ENCODE results near the gene NAGS. TPM values are rescaled to one million over a fixed set of nuclear protein-coding genes. Genes with fewer than 3 reads are reported as not detected.
"Not testable (repeated sequence)": the region's sequence is repeated elsewhere in the genome, so short reads cannot be mapped to it uniquely, and the experiment has no call there.

Gene NAGS
- total RNA-seq, 4 donors from 2014 or later = 8.3 to 74.1 (median 57.3) TPM

DNA sequence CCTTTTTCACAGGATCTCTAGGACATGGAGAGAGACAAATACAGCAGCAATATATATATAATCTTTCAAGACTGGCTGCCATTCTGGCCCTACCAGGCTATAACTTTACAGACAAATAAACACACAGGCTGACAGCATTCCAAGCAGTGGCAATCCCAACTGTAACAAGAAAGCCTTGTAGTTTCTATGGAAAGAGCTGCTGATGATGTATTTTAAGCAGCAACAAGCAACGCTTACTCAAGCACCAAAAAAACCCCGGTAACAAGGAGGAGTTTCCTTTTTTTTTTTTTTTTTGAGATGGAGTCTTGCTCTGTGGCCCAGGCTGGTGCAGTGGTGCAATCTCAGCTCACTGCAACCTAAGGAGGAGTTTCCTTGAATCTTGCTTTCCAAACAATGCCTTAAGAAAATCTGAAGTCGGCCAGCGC is 38.9 kb downstream of the NAGS start:
- Histone ChIP-seq H3K4me1 (peaks cover 0 to 20% (median 0%) of the 10 kb centered on the region in 4 donors), H3K36me3 (peaks cover 0 to 20% (median 0%) of the 10 kb centered on the region in 3 donors), H3K9me3 (no peaks in the 10 kb centered on the region), H3K4me3 (no peak overlapping the region), H3K27ac (peak overlapping the region in 1 of 4 donors; percentile 62), H3K27me3 (no peaks in the 10 kb centered on the region)
- TF ChIP-seq, protein P1, sequence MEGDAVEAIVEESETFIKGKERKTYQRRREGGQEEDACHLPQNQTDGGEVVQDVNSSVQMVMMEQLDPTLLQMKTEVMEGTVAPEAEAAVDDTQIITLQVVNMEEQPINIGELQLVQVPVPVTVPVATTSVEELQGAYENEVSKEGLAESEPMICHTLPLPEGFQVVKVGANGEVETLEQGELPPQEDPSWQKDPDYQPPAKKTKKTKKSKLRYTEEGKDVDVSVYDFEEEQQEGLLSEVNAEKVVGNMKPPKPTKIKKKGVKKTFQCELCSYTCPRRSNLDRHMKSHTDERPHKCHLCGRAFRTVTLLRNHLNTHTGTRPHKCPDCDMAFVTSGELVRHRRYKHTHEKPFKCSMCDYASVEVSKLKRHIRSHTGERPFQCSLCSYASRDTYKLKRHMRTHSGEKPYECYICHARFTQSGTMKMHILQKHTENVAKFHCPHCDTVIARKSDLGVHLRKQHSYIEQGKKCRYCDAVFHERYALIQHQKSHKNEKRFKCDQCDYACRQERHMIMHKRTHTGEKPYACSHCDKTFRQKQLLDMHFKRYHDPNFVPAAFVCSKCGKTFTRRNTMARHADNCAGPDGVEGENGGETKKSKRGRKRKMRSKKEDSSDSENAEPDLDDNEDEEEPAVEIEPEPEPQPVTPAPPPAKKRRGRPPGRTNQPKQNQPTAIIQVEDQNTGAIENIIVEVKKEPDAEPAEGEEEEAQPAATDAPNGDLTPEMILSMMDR (IDR thresholded peaks at IDR 0.05) = no peak
- no peak for TF ChIP-seq POLR2A (IDR thresholded peaks at IDR 0.05)
- DNase-seq = no peak

DNA sequence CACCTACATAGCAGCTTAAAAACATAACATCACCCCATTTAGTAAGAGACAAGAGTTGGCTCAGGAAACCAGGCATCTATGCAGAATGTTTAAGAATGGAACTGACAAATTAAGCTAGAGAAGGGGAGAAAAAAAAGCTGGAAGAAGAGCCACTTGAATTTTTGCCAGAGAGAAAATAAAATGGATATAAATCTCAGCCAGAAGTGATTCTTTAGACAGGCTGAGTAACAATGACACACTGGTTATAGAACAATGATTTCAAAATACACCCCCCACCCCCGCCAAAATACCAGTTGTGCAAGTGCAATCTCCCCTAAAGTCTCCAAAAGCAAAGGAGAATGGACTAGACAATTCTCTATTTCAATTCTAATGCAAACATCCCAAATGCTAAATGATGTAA is 39.6 kb downstream of the NAGS start:
- Histone ChIP-seq H3K36me3 (peaks cover 0 to 20% (median 0%) of the 10 kb centered on the region in 3 donors), H3K27me3 (no peaks in the 10 kb centered on the region), H3K9me3 (no peaks in the 10 kb centered on the region), H3K4me1 (peaks cover 0 to 16% (median 0%) of the 10 kb centered on the region in 4 donors), H3K4me3 (no peak overlapping the region), H3K27ac (peak overlapping the region in 1 of 4 donors; percentile 62)
- DNase-seq = no peak
- no peak for TF ChIP-seq POLR2A (IDR thresholded peaks at IDR 0.05)
- TF ChIP-seq, protein P1 (IDR thresholded peaks at IDR 0.05) = no peak

DNA sequence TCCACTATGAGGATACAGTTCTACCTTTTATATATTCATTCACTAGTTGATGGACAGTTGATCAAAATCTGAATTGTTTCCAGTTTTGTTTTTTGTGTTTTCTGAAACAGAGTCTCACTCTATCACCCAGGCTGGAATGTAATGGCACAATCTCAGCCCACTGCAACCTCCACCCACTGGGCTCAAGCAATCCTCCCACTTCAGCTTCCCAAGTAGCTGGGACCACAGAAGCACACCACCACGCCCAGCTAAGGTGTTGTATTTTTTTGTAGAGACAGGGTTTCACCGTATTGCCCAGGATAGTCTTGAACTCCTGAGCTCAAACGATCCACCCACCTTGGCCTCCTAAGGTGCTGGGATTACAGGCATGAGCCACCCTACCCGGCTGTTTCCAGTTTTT is 41.1 kb downstream of the NAGS start:
- no peak overlapping the region for H3K4me3 ChIP-seq
- TF ChIP-seq POLR2A (IDR thresholded peaks at IDR 0.05) = no peak
- TF ChIP-seq, protein P1 (IDR thresholded peaks at IDR 0.05) = no peak
- no peak for DNase-seq

DNA sequence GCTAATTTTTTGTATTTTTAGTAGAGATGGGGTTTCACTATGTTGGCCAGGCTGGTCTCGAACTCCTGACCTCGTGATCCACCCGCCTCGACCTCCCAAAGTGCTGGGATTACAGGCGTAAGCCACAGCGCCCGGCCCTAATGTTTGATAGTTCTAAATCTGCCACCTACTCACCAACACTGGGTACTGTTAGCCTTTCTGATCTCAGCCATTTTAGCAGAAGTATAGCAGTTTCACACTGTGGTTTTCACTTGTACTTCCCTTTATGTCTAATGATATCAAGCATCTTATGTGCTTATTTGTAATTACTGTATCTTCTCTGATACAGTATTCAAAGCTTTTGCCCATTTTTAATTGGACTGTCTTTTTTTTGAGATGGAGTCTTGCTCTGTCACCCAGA is 42.5 kb downstream of the NAGS start:
- H3K4me3 ChIP-seq, DNase-seq, H3K27ac ChIP-seq, H3K27me3 ChIP-seq, H3K4me1 ChIP-seq, H3K9me3 ChIP-seq: not testable (repeated sequence)
- H3K36me3 ChIP-seq = peaks cover 0 to 40% (median 0%) of the 10 kb centered on the region in 3 donors

More for the DNA sequence above, 41.1 kb downstream of the NAGS start:
- Histone ChIP-seq H3K27me3 (no peaks in the 10 kb centered on the region), H3K4me1 (peaks cover 0 to 11% (median 0%) of the 10 kb centered on the region in 4 donors), H3K36me3 (peaks cover 0 to 26% (median 0%) of the 10 kb centered on the region in 3 donors), H3K27ac (no peak overlapping the region), H3K9me3 (no peaks in the 10 kb centered on the region)

DNA sequence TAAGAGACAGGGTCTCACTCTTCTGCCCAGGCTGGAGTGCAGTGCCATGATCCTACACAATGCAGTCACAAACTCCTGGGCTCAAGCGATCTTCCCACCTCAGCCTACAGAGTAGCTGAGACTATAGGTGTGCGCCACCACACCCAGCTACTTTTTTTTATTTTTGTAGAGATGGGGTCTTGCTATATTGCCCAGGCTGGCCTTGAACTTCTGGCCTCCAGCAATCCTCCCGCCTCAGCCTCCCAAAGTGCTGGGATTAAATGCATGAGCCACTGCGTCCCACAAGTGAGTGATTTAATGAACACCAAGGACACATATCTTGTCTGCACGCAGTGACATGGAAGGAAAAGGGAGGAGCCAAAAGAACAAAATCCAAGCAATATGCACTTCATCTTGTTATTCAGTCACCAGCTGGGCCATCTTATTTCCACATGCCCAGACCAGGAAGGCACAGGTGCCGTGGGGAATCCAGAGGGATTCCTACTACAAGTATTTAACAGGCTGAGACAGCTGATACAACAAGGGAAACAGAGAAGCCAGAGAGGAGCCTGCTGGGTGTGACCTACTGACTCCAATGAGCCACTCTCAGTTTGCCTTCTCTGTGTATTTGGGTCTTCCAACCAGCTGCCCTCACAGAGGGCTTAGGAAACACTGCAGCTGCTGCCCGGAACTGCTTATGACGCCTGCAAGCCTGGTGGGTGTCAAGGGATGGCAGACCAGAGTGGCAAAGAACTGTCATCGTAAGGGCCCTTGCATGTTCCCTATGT is 45.1 kb downstream of the NAGS start:
- H3K4me1 ChIP-seq = no peaks in the 10 kb centered on the region
- no peak overlapping the region for H3K4me3 ChIP-seq
- DNase-seq = no peak
- no peak for TF ChIP-seq POLR2A (IDR thresholded peaks at IDR 0.05)
- TF ChIP-seq, protein P1 (IDR thresholded peaks at IDR 0.05) = no peak
- H3K36me3 ChIP-seq = peaks cover 0 to 59% (median 0%) of the 10 kb centered on the region in 3 donors
- no peak overlapping the region for H3K27ac ChIP-seq
- H3K27me3 ChIP-seq = no peaks in the 10 kb centered on the region
- no peaks in the 10 kb centered on the region for H3K9me3 ChIP-seq

DNA sequence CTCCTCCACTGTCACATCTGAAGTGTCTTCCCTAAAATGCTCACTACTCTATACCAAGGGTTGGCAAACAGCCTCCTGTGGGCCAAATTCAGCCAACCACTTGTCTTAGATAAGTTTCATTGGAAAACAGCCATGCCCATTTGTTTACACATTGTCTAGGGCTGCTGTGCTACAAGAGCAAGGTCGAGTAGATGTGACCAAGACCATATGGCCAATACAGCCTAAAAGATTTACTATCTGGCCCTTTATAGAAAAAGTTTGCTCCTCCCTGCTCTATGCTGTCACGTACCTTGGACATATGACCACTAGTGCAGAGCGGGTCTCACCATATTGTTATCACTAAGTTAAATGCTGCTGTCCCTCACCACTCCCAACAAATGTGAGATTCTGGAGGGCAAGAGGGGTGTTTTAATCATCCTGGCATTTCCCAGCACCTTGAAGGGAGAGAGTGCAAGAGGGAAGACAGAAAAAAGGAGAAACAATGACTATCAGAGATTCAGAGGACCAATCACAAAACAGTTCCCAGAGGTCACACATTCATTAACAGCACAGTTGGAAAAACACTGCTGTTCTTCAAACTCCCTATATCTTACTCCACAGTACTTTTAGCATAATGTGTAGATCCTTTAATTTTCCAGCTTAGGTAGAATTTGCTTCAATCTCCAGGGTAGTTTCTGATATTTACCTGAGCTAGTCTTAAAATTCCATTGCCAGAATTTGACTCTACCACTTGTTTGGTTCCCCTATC is 48.9 kb downstream of the NAGS start:
- Histone ChIP-seq H3K36me3 (peaks cover 0 to 75% (median 0%) of the 10 kb centered on the region in 3 donors), H3K9me3 (no peaks in the 10 kb centered on the region), H3K4me3 (no peak overlapping the region), H3K27me3 (no peaks in the 10 kb centered on the region), H3K4me1 (no peaks in the 10 kb centered on the region), H3K27ac (no peak overlapping the region)
- no peak for TF ChIP-seq POLR2A (IDR thresholded peaks at IDR 0.05)
- TF ChIP-seq, protein P1 (IDR thresholded peaks at IDR 0.05) = no peak
- no peak for DNase-seq
